H1 (cell line): ENCODE data around the gene RPS15. TPM values are rescaled to one million over a fixed set of nuclear protein-coding genes. Genes with fewer than 3 reads are reported as not detected.

Experiments
- CBX8 ChIP-seq: fragments of 300-800, 300-1000 bp; sonication (generic); IDR thresholded peaks from 2 replicates; pipeline ENCODE4 v1.7.1; 2016; ENCODE audit warnings: low read depth, low read length, borderline replicate concordance
- CREB1 ChIP-seq: IDR thresholded peaks from 2 replicates; pipeline ENCODE4 v1.6.1; 2012; ENCODE audit warnings: inconsistent platforms
- CTCF ChIP-seq, 3 experiments: IDR thresholded peaks; 1 replicate in 2 of 3; 2 replicates in 1 of 3; pipeline versions ENCODE4 v1.5.1 to v1.6.1; 2011; ENCODE audit warnings: low read length in 3 of 3, mild to moderate bottlenecking in 3 of 3, inconsistent platforms in 2 of 3, low read depth in 1 of 3, moderate library complexity in 1 of 3; ENCODE audit not compliant: insufficient read depth in 1 of 3; ENCODE audit errors: control extremely low read depth in 1 of 3
- USF2 ChIP-seq: IDR thresholded peaks from 2 replicates; pipeline ENCODE4 v1.6.1; 2011; ENCODE audit warnings: low read length, improper control_type of control experiment
- polyA plus RNA-seq, 7 experiments: library from polyadenylated mRNA; depleted of rRNA in 3 of 7; stranded (reverse) in 5 of 7; unstranded in 2 of 7; fragments of >200 nt in 5 of 7; fragments of 200-250 nt in 2 of 7; gene quantifications; 1 replicate in 5 of 7; 2 replicates in 1 of 7; 4 replicates in 1 of 7; pipeline versions ENCODE4 v1.2.1 to v1.2.3, GENCODE V29; 2011 to 2013; ENCODE audit warnings: missing spikeins in 2 of 7, mixed read lengths in 2 of 7
- total RNA-seq: library from RNA; stranded (reverse); fragmentation: NEBNext Ultra II Directional; extraction: Animal tissue kit (Norgen Biotek cat#: 25700); gene quantifications from 2 replicates; pipeline ENCODE4 v1.2.1, GENCODE V29; 2021

Gene RPS15
- total and polyA plus RNA-seq, 2 of the 8 experiments (the other 6 are each of a cell fraction or from before 2014, with no cell fraction given), result 1,562 to 3,890 TPM

- TF ChIP-seq CTCF (IDR thresholded peaks at IDR 0.05; ENCODE audit: control extremely low read depth in 1 of 3, insufficient read depth in 1 of 3, low read depth in 1 of 3, low read length in 3 of 3) (no peak), CREB1 (no peak), USF2 (no peak), CBX8 (no peak)
Measured at GRCh38 chr19:1424192-1424955, 13.8 kb upstream of the RPS15 start (continued).
